NCI-H345 treated with DMSO at 0.1 percent for 48 hours (cell line): ENCODE data around the gene RAET1E.

ENCODE experiments used
- DNase-seq: peaks from one replicate; lab custom pipeline; 2025; ENCODE audit not compliant: unreplicated experiment; lab: John Stamatoyannopoulos, UW

The RAET1E gene

DNA sequence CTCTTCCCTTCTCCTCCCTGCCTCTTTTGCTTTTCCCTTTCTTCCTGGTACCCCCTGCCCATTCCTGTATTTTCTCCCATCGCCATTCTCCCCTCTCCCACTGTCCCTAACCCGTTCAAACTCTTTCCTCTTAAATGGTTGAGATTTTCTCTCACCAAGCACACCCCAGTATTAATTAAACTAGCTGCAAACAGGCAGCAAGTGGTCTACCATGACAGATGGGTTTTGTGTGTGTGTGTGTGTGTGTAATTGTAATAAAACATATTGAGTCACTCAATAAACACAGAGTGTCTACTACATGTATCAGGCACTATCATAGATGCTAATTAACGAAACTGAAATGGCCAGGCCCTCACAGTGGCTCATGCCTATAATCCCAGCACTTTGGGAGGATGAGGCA lies 6.7 kb downstream of the RAET1E start:
- no peak for DNase-seq

DNA sequence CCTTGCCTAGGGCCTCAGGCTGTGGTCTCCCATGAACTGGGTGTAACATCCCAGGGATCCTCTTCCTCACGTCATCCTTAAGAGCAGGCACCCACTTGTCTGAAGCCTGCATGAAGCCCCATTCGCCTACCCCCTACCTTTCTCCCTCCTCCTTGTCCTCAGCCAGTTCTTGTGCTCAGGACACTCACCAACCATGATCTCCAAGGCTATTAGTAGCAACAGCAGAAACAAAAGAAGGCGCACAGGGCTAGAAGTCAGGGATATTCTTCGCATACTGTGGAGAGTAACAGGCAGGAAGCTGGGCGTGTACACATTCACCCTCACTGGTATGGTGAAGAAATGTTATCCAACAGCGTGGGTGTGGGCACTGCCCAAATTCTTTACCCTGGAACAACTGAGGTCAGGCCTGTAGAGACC lies 7.3 kb downstream of the RAET1E start:
- DNase-seq = no peak

DNA sequence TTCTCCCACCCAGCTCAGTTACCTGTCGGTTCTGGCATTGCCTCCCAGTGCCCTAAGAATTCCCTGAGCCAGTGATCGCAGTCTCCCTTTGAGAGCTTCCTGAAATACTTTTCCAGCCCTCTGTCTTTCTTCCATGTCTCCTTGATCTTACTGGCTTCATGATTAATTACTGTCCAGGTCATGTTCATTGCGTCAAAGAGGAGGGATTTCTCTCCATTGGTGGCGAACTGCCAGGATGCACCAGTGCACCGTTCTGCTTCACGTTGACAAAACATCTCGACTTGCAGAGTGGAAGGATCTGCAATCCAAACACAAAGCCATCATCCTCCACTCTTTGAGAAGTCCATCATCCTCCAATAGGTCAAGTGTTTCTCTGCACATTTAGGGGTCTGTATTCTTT lies 8.6 kb downstream of the RAET1E start:
- DNase-seq = no peak

- DNase-seq = no peak
These were observed 9.3 kb downstream of the RAET1E start for GRCh38 chr6:149888659-149889058.

- no peak for DNase-seq
These were observed 9.8 kb downstream of the RAET1E start for GRCh38 chr6:149888093-149888492.

GRCh38 chr6:149887343-149887742 lies 10.6 kb downstream of the RAET1E start:
- DNase-seq = no peak

GRCh38 chr6:149885888-149886287 lies 12.0 kb downstream of the RAET1E start:
- no peak for DNase-seq

GRCh38 chr6:149884617-149885016 lies 13.3 kb downstream of the RAET1E start:
- no peak for DNase-seq

- DNase-seq = no peak
These were observed 13.7 kb downstream of the RAET1E start for GRCh38 chr6:149884215-149884614.

DNA sequence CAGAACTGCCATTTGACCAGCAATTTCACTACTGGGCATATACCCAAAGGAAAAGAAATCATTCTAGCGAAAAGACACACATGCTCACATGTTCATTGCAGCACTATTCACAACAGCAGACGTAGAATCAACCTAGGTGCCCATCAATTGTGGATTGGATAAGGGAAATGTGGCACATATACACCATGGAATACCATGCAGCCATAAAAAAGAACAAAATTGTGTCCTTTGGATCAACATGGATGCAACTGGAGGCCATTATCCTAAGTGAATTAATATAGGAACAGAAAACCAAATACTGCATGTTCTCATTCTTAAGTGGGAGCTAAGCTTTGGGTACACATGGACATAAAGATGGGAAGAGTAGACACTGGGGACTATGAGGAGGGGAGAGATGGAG lies 16.1 kb downstream of the RAET1E start:
- no peak for DNase-seq

DNA sequence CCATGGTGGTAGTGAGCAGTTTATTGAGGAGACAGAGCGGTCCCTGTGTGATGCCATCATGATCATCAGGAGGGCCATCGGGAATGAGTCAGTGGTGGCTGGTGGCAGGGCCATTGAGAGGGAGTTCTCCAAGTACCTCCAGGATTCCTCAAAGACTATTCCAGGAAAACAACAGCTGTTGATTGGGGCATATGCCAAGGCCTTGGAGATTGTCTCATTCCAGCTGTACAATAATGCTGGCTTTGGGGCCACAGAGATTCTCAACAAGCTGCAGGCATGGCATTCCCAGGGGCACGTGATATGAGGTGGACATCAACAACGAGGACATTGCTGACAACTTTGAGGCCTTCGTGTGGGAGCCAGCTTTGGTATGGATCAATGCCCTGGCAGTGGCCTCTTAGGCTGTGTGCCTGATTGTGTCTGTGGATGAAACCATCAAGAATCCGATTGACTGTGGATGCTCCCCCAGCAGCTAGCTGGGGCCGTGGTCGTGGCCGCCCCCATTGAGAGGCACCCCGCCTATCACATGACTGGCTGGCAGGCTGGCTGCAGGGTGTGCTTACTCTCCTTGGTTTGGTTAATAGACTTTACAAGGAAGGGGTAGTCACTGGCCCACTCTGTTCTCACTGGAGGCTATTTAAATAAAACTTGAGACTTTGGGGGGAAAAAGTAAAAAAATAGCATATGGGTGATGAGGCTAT lies 16.7 kb downstream of the RAET1E start:
- DNase-seq = no peak

- DNase-seq = no peak
These were observed 20.3 kb downstream of the RAET1E start for GRCh38 chr6:149877659-149878058.

- DNase-seq = no peak
These were observed 21.5 kb downstream of the RAET1E start for GRCh38 chr6:149876241-149876933.

DNA sequence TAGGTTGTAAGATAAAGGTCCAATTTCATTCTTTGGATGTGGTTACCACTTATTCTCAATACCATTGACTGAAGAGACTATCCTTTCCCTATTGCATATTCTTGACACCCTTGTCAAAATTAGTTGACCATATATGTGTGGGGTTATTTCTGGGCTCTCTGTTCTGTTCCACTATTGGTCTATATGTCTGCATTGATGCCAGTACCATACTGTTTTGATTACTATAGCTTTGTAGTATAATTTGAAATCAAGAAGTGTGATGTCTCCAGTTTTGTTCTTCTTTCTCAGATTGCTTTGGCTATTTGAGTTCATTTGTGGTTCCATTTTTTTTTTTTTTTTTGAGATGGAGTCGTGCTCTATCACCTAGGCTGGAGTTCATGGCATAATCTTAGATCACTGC lies 25.7 kb downstream of the RAET1E start:
- no peak for DNase-seq

- DNase-seq = no peak
These were observed 26.7 kb downstream of the RAET1E start for GRCh38 chr6:149871182-149871581.

DNA sequence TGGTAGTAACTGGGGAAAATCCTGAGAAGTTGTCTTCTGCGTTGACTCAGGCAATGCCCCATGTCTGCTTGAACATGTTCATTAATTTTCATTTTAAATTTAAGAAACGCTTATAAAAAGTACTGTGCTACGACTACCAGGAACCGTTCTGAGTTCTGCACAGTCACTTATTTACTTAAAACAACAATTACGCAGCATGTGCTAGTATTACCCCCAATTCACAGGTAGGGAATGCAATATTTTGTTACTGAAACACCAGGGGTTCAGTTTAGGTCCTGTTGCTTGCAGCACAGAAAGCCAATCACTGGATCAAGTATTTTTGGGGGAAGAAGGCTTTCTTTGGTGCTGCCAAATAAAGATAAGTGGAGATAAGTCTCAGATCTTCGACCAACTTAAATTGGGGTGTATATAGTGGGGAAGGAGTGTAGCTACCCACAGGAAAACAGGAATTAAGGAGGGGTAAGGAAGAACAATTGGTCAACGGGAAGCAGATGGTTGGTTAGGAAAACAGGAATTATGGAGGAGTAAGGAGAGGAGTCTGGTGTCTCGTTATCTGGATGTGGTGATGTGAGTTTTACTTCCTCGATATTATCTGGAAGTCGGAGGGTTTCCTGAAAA lies 28.5 kb downstream of the RAET1E start:
- no peak for DNase-seq

DNA sequence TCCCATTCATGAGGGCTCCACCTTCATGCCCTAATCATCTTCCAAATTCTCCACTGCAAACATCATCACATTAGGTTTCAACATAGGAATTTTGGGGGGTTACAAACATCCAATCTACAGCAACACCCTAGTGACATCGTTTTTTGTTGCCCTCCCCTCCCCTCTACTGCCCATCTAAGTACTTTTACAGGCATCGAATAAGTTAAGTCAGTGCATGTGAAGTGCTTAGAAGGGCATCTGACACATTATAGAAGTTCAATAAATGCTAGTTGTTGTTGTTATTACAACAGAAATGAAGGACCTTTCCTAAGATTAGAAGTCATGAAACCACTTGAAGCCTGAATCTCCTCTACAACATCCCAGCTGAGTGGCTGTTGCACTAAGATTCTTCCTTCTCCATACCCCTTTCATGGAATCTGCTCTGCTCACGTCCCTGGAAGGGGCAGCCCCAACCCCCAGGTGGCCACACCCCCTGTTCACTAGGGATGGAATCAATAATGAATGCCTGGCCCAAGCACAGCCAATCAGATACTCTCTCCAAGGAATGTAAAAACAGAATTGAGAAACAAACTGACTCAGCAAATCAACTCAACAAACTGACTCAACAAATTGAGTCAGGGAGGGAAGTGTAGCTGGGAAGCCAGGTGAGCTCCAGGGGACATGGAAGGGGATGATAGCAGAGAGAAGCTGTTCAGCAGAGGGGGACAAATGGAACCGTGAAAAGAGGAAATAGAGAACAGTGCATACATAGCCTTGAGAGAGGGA lies 29.9 kb downstream of the RAET1E start:
- no peak for DNase-seq

DNA sequence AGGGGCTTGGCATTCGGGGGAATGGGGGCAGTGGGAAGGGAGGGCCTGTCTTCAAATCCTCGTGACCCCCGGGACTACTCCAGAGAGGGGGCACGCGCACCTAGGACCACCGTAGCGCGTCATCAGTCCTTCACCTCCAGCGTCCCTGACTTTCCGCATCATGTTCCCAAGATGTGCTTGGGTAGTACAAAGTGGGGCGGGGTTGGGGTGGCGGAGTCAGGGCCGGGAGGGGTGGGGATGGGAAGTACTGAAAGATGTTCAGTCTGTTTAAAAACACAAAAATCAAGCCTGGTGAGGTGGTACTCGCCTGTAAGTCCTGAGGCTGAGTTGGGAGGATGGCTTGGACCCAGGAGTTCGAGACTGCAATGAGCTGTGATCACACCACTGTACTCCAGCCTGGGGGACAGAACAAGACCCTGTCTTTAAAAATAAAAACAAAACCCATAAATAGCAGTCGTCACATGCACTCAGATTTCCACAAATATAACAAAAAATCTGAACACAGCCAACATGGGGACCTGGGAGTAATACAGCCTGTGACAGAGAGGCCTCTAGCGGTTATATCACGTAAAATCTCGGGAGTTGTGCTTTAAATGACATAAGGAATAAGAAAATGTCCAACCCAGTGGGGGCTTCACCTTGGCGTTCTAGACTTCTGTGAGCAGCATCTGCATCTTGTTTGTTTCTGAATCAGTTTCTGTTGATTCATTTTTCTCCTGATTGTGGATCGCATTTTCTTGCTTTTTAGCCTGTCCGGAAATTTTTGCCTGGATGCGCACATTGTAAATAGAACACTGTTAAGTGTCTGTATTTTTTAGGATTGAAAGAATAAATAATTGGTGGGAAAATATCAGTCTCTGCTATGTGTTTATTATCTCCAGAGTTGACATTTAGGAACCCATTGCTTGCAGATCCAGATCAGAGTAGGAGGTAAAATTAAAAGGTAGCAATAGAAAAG lies 33.1 kb downstream of the RAET1E start:
- DNase-seq = peak; percentile 65

- peak; percentile 62 for DNase-seq
These were observed 34.0 kb downstream of the RAET1E start, which contains the start of gene LRP11 for GRCh38 chr6:149863698-149864577. Gene LRP11, minus strand, starts transcription at chr6:149864359. Its CDS starts 339 bp downstream, at chr6:149864020.
